ENCODE measurements around the gene SNX17. TPM values are rescaled to one million over a fixed set of nuclear protein-coding genes. Genes with fewer than 3 reads are reported as not detected.
A peak's percentile ranks its signal among the peaks of the same experiment; 100 is the strongest.

The SNX17 gene
- total RNA-seq, 1 donor from 2014 or later: 124 TPM

DNA sequence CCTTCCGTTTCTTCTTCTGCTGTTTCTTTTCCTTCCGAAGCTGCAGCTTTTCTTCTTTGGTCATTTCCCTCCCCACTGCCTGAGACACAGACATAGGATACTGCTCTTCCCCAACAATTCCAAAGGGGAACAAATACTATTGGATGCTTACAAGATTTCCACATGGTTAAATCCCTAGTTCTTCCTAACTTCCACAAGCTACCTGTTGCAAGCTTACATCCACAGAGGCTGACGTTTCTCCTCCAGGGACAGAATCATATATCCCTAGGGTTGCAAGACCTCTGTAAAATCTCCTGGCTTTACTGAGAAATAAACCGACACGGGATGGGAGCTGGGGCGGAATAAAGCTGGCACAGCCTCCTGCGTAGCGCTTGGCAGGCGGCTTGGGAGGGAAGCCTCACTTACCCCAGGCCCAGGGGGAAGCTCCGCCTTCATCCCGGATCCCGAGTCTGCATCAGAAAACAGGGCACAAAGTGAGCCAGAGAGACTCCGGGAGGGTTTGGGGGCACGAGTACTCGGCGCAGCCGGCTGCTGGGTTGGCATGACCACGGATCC is 868 bp upstream of the SNX17 start:
- peak overlapping the region; percentile 96 for H3K27ac Mint-ChIP-seq (ENCODE audit: unreplicated experiment)
- H3K27me3 Mint-ChIP-seq (ENCODE audit: unreplicated experiment): no peaks in the 10 kb centered on the region
- no peak for DNase-seq (ENCODE audit: extremely low spot score, unreplicated experiment)
- TF ChIP-seq CTCF (IDR thresholded peaks at IDR 0.05): no peak
- peaks cover 26% of the 10 kb centered on the region for H3K4me1 Mint-ChIP-seq (ENCODE audit: unreplicated experiment)
- H3K9me3 Mint-ChIP-seq (ENCODE audit: unreplicated experiment): no peaks in the 10 kb centered on the region
- H3K4me3 Mint-ChIP-seq (ENCODE audit: unreplicated experiment): peak overlapping the region; percentile 98
- H3K36me3 Mint-ChIP-seq (ENCODE audit: unreplicated experiment): peaks cover 29% of the 10 kb centered on the region

GRCh38 chr2:27370816-27371620 is 602 bp downstream of the SNX17 start:
- H3K27ac Mint-ChIP-seq (ENCODE audit: unreplicated experiment): peak overlapping the region; percentile 91
- no peak for TF ChIP-seq CTCF (IDR thresholded peaks at IDR 0.05)
- H3K4me3 Mint-ChIP-seq (ENCODE audit: unreplicated experiment): peak overlapping the region; percentile 98
- H3K9me3 Mint-ChIP-seq (ENCODE audit: unreplicated experiment): no peaks in the 10 kb centered on the region
- no peaks in the 10 kb centered on the region for H3K27me3 Mint-ChIP-seq (ENCODE audit: unreplicated experiment)
- H3K4me1 Mint-ChIP-seq (ENCODE audit: unreplicated experiment): peaks cover 26% of the 10 kb centered on the region
- DNase-seq (ENCODE audit: extremely low spot score, unreplicated experiment): no peak
- peaks cover 33% of the 10 kb centered on the region for H3K36me3 Mint-ChIP-seq (ENCODE audit: unreplicated experiment)

DNA sequence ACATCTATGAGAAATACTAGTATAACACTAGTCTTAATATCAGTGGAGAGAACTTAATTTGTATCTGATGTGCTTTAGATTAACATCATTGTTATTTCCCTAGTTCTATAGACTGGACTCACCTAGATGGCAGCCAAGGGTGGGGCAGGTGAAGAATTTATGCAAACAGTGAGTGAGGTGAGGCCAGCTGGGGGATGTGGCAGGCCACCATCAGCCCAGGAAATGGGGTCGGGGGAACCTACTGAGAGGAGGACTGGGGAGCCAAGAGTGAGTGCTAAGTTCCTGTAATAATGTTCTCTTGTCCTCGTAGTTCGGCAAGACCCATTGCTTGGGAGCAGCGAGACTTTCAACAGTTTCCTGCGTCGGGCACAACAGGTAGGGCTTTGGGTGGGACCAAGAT is 2.5 kb downstream of the SNX17 start:
- DNase-seq (ENCODE audit: extremely low spot score, unreplicated experiment): no peak
- Mint-ChIP-seq H3K36me3 (ENCODE audit: unreplicated experiment) (peaks cover 26% of the 10 kb centered on the region), H3K27me3 (ENCODE audit: unreplicated experiment) (no peaks in the 10 kb centered on the region), H3K4me3 (ENCODE audit: unreplicated experiment) (no peak overlapping the region), H3K9me3 (ENCODE audit: unreplicated experiment) (no peaks in the 10 kb centered on the region), H3K27ac (ENCODE audit: unreplicated experiment) (peak overlapping the region; percentile 61), H3K4me1 (ENCODE audit: unreplicated experiment) (peaks cover 26% of the 10 kb centered on the region)
- TF ChIP-seq CTCF (IDR thresholded peaks at IDR 0.05): no peak

DNA sequence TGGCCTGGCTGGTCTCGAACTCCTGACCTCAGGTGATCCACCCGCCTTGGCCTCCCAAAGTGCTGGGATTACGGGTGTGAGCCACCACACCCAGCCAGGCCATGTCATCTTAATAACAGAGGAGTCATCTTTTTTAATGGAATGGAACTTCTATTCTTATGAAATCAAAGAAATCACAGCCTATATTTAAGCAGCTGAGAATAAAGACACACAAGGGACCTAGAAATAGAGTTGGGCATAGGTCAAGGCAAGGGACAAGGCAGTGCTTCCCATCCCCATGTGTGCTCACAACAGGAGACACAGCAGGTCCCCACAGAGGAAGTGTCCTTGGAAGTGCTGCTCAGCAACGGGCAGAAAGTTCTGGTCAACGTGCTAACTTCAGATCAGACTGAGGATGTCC is 3.2 kb downstream of the SNX17 start:
- Mint-ChIP-seq H3K4me1 (ENCODE audit: unreplicated experiment) (peaks cover 24% of the 10 kb centered on the region), H3K36me3 (ENCODE audit: unreplicated experiment) (peaks cover 26% of the 10 kb centered on the region), H3K9me3 (ENCODE audit: unreplicated experiment) (no peaks in the 10 kb centered on the region), H3K27me3 (ENCODE audit: unreplicated experiment) (no peaks in the 10 kb centered on the region), H3K27ac (ENCODE audit: unreplicated experiment) (no peak overlapping the region), H3K4me3 (ENCODE audit: unreplicated experiment) (no peak overlapping the region)
- TF ChIP-seq CTCF (IDR thresholded peaks at IDR 0.05): no peak
- no peak for DNase-seq (ENCODE audit: extremely low spot score, unreplicated experiment)

DNA sequence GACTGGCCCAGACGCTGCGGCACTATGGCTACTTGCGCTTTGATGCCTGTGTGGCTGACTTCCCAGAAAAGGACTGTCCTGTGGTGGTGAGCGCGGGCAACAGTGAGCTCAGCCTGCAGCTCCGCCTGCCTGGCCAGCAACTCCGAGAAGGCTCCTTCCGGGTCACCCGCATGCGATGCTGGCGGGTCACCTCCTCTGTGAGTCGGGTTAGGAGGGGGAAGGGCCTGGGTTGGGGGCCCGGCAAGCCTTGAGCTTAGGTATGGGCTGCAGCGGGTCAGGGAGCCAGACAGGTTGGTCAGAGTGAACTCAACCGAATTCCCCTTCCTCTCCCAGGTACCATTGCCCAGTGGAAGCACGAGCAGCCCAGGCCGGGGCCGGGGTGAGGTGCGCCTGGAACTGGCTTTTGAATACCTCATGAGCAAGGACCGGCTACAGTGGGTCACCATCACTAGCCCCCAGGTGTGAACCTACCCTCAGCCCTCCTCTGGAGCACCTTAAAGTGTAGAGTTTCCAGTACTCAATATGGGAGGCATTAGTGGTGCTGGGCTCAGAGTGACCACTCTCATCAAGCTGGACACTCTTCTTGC is 5.2 kb downstream of the SNX17 start:
- Mint-ChIP-seq H3K27me3 (ENCODE audit: unreplicated experiment) (no peaks in the 10 kb centered on the region), H3K27ac (ENCODE audit: unreplicated experiment) (no peak overlapping the region), H3K36me3 (ENCODE audit: unreplicated experiment) (peaks cover 26% of the 10 kb centered on the region), H3K4me3 (ENCODE audit: unreplicated experiment) (no peak overlapping the region), H3K4me1 (ENCODE audit: unreplicated experiment) (peaks cover 26% of the 10 kb centered on the region), H3K9me3 (ENCODE audit: unreplicated experiment) (no peaks in the 10 kb centered on the region)
- TF ChIP-seq CTCF (IDR thresholded peaks at IDR 0.05): no peak
- DNase-seq (ENCODE audit: extremely low spot score, unreplicated experiment): no peak

Measured in osteocyte (in vitro differentiated cells).